Measurements from ENCODE around the gene NOTCH3. TPM values are rescaled to one million over a fixed set of nuclear protein-coding genes. Genes with fewer than 3 reads are reported as not detected.

Gene NOTCH3
- total RNA-seq, 1 experiment from 2014 or later: 39.4 TPM

- no peaks in the 10 kb centered on the region for H3K4me1 ChIP-seq (ENCODE audit: control insufficient read depth in 1 of 2, insufficient read depth in 2 of 2, low read length in 2 of 2)
- H3K79me2 ChIP-seq (ENCODE audit: insufficient read depth, low read length): no peaks in the 10 kb centered on the region
- no peak overlapping the region for H3K9ac ChIP-seq (ENCODE audit: low read length)
- ATAC-seq (no peak), DNase-seq (ENCODE audit: low read depth, low spot score) (no peak)
- ChIA-PET POLR2A (interaction anchor here (1.2 kb wide), 1 partner anchor 10 kb away, joined by 3 read pairs; no protein-coding TSS in a partner anchor), RAD21 (ENCODE audit: low non-redundant PET in 1 of 2, low total read pairs in 2 of 2, uncharacterized antibody in 2 of 2, unreplicated experiment in 2 of 2) (no interaction called here), CTCF (no interaction called here)
- no peak overlapping the region for H3K27ac ChIP-seq (ENCODE audit: low read depth, low read length)
- no peaks in the 10 kb centered on the region for H3K27me3 ChIP-seq (ENCODE audit: insufficient read depth, low read length)
- H4K20me1 ChIP-seq (ENCODE audit: insufficient read depth): no peaks in the 10 kb centered on the region
- no TSS peak for BruUV-seq (replicated peaks)
- no peaks in the 10 kb centered on the region for H3K9me2 ChIP-seq (ENCODE audit: insufficient read depth)
- peaks cover 0 to 2% of the 10 kb centered on the region in 2 experiments; a peak in 1 of 4 replicates for H3K36me3 ChIP-seq (ENCODE audit: control insufficient read depth in 1 of 2, insufficient read depth in 2 of 2, low read length in 2 of 2)
- intact Hi-C loops (cut with micrococcal nuclease): no loop called here
- H3K4me3 ChIP-seq (replicated peaks in 1 of 2; ENCODE audit: low read depth in 1 of 2, low read length in 2 of 2): no peak overlapping the region
- H3K9me3 ChIP-seq (ENCODE audit: control insufficient read depth in 1 of 2, insufficient read depth in 1 of 2, low read depth in 1 of 2, low read length in 2 of 2): no peaks in the 10 kb centered on the region
- no peak overlapping the region for H2AFZ ChIP-seq (ENCODE audit: low read depth, low read length, poor library complexity, severe bottlenecking)
- no peak for TF ChIP-seq ZFX (IDR thresholded peaks at IDR 0.05)
- TF ChIP-seq YY1 (IDR thresholded peaks at IDR 0.05; ENCODE audit: extremely low read depth, insufficient replicate concordance, low read depth, low read length): no peak
- no peak for TF ChIP-seq POLR2AphosphoS5 (IDR thresholded peaks at IDR 0.05; ENCODE audit: low read depth, low read length)
- no peak for TF ChIP-seq SRF (IDR thresholded peaks at IDR 0.05; ENCODE audit: low read depth)
- no peak overlapping the region for H3K4me2 ChIP-seq (ENCODE audit: low read length)
Measured at GRCh38 chr19:15234431-15235130, 33.8 kb upstream of the NOTCH3 start.

- ATAC-seq (no peak), DNase-seq (ENCODE audit: low read depth, low spot score) (no peak)
- Histone ChIP-seq H3K4me1 (ENCODE audit: control insufficient read depth in 1 of 2, insufficient read depth in 2 of 2, low read length in 2 of 2) (no peaks in the 10 kb centered on the region), H3K27me3 (ENCODE audit: insufficient read depth, low read length) (no peaks in the 10 kb centered on the region), H3K9ac (ENCODE audit: low read length) (no peak overlapping the region), H3K36me3 (ENCODE audit: control insufficient read depth in 1 of 2, insufficient read depth in 2 of 2, low read length in 2 of 2) (no peaks in the 10 kb centered on the region), H3K4me3 (replicated peaks in 1 of 2; ENCODE audit: low read depth in 1 of 2, low read length in 2 of 2) (no peak overlapping the region), H3K9me2 (ENCODE audit: insufficient read depth) (no peaks in the 10 kb centered on the region), H3K27ac (ENCODE audit: low read depth, low read length) (no peak overlapping the region), H3K4me2 (ENCODE audit: low read length) (no peak overlapping the region), H3K9me3 (ENCODE audit: control insufficient read depth in 1 of 2, insufficient read depth in 1 of 2, low read depth in 1 of 2, low read length in 2 of 2) (no peaks in the 10 kb centered on the region), H4K20me1 (ENCODE audit: insufficient read depth) (no peaks in the 10 kb centered on the region), H2AFZ (ENCODE audit: low read depth, low read length, poor library complexity, severe bottlenecking) (no peak overlapping the region), H3K79me2 (ENCODE audit: insufficient read depth, low read length) (no peaks in the 10 kb centered on the region)
- CTCF ChIA-PET: no interaction called here
- RAD21 ChIA-PET (ENCODE audit: low non-redundant PET in 1 of 2, low total read pairs in 2 of 2, uncharacterized antibody in 2 of 2, unreplicated experiment in 2 of 2): no interaction called here
- intact Hi-C loops (cut with micrococcal nuclease): no loop called here
- no TSS peak for BruUV-seq (replicated peaks)
- POLR2A ChIA-PET: no interaction called here
- no peak for TF ChIP-seq ZNF274 (IDR thresholded peaks at IDR 0.05; ENCODE audit: low read depth, low read length)
- no peak for TF ChIP-seq SIN3A (IDR thresholded peaks at IDR 0.05; ENCODE audit: low read depth)
- TF ChIP-seq SRF (IDR thresholded peaks at IDR 0.05; ENCODE audit: low read depth): no peak
- no peak for TF ChIP-seq TCF7L2 (IDR thresholded peaks at IDR 0.05; ENCODE audit: borderline replicate concordance, extremely low read depth, insufficient read depth, insufficient read length)
- no peak for TF ChIP-seq JUND (IDR thresholded peaks at IDR 0.05)
- no peak for TF ChIP-seq FOSL1 (IDR thresholded peaks at IDR 0.05; ENCODE audit: low read depth)
- no peak for TF ChIP-seq EZH2phosphoT487 (IDR thresholded peaks at IDR 0.05; ENCODE audit: borderline replicate concordance)
- TF ChIP-seq CEBPB (IDR thresholded peaks at IDR 0.05; ENCODE audit: low read depth): no peak
- no peak for TF ChIP-seq ZFX (IDR thresholded peaks at IDR 0.05)
- no peak for TF ChIP-seq EGR1 (IDR thresholded peaks at IDR 0.05; ENCODE audit: low read depth)
- no peak for TF ChIP-seq ZBTB33 (IDR thresholded peaks at IDR 0.05; ENCODE audit: extremely low read depth, insufficient replicate concordance, low read length)
- no peak for TF ChIP-seq REST (IDR thresholded peaks at IDR 0.05; ENCODE audit: low read depth)
- no peak for TF ChIP-seq ATF3 (IDR thresholded peaks at IDR 0.05)
- TF ChIP-seq POLR2AphosphoS5 (IDR thresholded peaks at IDR 0.05; ENCODE audit: low read depth, low read length): no peak
Measured at GRCh38 chr19:15231271-15231670, 30.5 kb upstream of the NOTCH3 start.
